ENCODE measurements around the gene SNUPN.
"Not testable (repeated sequence)": the region's sequence is repeated elsewhere in the genome, so short reads cannot be mapped to it uniquely, and the experiment has no call there.

SNUPN gene

DNA sequence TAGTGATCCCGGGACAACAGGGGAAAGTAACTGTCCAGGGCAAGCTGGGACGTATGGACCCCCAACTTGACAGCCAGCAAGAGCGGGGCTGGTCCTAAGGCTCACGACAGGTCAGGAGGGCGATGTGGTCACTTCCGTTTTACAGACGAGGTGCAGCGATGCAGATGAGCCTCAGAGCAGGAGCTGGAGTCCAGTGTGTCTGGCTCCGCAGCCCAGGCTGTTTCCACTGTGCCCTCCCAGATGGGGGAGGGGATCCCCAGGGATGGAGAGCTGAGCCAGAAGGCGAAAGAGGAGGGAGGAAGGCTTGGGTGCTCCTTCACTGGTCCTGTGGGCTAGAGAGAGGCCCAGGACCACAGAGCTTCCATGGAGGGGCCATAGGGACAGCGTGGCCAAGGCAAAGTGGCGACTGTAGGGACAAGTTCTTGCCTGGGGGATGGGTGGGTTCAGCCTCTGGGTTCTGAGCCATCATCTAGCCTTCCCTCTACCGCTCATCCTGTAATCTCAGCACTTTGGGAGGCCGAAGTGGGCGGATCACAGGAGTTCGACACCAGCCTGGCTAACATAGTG, 27.9 kb upstream of the SNUPN start:
- no peak for DNase-seq

DNA sequence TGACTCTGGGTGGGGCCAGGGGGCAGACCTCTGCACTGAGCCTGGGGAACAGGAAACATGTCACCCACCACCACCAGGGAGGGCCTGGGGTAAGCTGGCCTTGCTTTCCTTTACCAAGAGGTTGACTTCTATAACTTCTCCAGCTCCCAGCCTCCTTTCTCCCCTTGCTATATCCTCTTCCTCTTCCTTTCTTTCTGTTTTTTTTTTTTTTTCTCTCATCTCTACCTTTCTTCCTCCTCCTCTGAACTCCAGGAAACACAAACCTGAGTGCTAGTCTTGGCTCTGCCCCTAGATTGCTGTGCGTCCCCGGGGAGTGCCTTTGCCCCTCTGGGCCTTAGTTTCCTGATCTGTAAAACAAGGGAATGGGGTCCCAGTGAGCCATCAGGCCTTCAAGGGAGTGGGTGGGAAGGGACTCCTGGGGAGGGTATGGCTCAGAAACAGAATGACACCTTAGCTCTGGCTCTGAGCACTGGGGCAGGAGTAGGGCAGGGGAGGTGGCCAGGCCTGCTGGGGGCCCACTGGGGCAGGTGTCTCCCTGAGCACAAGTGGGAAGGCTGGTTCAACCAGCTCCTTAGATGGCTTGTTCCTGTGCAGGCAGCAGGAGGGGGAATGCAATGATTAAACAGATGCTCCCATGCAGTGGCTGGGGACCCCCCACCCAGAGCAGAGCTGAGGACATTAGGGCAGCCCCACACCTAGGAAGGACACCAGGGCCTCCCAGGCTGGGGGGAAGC, 26.5 kb upstream of the SNUPN start:
- no peak for DNase-seq

DNA sequence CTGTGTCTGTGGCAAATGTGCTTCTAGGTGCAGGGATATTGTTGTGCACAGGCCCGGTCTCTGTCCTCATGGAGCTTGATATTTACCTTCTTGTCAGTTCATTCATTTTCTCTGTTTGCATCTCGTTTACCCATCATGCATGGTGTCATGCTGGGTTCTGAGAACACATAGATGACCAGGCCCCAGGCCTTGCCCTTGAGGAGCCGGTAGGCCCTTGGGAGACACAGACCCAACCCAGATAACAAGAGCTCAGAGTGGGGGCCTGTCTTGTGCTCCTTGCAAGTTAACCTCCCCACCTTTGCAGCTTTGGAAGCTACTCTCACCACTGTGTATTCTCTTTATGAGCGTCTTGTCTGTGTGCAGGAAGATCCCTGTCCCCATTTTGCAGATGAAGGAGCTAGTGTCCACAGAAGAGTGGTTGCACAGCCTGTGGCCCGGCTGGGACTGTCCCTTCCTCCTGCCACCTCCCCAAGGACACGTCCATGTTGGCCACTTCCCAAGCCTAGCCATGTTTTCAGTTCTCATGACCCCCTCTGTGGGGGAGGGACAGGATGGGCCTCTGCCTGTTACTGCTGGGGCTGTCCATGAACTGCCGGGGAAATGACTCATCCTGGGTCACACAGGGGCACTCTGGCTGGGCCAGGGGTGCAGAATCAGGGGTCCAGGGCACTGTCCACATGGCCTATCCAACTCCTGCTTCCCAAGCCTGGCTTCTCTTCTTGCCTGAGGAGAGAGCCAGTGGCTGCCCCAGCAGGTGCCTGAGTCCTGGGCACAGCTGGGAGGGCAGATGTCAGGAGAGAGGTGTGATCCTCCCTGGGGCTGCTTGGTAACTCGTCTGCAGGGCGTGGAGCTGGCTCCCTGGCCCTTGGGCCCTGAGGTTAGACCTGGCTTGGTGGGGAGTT, 25.6 kb upstream of the SNUPN start:
- peak in 1 of 2 experiments; percentile 28 for DNase-seq

DNA sequence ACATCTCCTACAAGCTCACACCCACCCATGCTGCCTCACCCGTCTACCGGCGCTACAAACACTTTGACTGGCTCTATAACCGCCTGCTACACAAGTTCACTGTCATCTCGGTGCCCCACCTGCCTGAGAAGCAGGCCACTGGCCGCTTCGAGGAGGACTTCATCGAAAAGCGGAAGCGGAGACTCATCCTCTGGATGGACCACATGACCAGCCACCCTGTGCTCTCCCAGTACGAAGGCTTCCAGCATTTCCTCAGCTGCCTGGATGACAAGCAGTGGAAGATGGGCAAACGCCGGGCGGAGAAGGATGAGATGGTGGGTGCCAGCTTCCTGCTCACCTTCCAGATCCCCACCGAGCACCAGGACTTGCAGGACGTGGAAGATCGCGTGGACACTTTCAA, 24.3 kb upstream of the SNUPN start:
- no peak for DNase-seq

DNA sequence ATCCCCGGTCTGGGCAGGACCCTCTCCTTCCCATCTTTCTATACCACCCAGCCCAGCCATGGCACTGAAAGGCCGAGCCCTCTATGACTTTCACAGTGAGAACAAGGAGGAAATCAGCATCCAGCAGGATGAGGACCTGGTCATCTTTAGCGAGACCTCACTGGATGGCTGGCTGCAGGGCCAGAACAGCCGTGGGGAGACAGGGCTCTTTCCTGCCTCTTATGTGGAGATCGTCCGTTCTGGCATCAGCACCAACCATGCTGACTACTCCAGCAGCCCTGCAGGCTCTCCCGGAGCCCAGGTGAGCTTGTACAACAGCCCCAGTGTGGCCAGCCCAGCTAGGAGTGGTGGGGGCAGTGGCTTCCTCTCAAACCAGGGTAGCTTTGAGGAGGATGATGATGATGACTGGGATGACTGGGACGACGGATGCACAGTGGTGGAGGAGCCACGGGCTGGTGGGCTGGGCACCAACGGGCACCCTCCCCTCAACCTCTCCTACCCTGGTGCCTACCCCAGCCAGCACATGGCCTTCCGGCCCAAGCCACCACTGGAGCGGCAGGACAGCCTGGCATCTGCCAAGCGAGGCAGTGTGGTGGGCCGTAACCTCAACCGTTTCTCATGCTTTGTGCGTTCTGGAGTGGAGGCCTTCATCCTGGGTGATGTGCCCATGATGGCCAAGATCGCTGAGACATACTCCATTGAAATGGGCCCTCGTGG, 23.7 kb upstream of the SNUPN start:
- DNase-seq: no peak

DNA sequence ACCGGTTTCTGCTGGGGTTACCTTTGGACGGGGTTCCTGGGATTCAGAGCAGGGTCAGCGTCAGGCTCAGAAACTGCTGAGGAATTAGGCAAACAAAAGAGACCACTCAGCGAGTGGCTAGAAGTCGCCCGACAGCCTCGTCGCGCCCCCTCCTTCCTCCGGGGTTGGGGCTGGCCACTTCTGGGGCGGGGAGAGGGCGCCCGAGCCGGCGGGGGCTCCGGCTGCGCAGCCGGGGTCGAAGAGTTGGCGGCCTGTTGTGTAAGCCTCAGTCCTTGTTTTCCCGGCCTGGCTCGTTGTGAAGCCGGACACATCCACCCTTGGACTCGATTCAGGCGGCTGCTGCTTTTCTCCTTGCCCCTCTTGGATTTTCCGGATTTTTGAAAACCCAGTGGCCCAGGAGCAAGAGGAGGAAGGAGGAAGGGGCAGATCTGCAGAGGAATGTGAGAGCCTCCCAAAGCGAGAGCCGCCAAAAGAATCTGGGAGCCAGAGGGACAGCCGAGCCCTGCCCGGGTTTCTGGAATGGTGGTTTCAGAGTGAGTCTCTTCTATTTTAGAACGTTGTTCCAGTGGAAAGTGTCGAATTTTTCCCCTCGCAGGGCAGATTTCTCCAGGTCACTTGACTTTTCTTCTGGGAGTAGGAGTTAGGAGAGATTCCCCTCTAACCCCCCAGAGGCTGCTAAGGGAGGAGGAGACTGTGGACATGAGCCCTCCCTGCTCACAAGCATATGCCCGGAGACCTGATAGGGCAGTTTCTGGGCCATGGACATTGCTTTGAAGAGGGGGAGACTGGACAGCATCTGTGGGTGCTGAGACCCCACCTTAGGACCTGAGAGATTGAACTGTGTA, 22.9 kb upstream of the SNUPN start:
- no peak for DNase-seq

DNA sequence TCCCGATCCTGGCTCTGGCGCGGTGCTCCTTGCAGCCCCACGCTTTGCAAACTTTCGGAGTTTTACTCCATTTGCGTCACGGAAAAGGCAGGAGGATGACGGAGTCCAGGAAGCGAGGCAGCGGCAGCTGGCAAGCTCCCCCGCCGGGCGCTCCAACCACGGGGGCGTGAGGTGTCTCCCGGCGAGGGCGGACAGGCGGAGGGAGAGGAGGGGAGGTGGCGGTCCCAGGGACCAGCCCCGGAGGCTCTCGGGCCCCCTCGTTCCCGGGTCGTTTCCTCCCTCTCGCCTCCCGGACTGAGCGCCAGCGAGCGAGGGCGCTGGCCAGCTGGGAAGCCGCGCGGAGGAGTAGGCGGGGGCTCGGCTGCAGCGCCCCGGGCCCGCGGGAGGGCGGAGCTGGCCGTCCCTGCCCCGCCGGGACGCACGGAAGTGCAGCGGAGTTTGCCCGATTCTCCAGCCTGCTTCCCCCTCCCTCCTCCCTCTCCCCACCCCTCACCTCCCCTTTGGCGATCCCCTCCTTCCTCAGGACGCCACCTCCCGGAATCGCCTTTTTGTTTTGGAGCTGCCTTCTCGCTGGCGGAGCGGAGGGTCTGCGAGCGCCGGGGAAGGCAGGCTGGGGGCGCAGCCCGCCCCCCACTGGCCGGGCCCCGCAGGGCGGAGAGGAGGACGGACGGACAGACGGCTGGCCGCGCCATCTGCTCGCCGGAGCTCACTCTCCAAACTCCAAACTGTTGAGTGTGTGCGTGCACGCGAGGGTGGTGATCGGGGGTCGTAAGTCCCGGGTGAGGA, 22.0 kb upstream of the SNUPN start, which contains the start of gene SNX33:
Gene SNX33 (plus strand): TSS at position 543 of the 786 bp plus-strand sequence. CDS start 1,191 bp downstream, outside the sequence.
- DNase-seq: peak; percentile 67 to 74

DNA sequence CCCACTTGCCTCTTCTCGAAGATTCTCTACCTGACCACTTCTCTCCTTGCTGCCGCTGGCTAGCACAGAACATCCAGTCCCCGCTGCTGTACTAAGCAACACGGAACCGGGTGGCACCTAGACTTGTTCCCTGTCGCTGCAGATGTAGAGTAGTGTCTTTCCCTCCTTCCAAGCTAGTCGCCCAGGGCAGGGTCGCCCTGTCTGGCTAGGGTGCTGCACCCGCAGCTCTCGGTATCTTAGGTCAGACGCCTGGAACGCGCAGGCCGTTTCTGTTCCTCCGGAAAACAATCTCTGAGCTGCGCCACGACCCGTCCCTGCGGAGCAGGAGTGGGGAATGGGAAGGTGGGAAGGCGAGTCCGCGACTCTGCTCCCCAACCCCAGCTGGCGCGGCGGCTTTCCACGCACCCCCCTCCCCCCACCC, 21.4 kb upstream of the SNUPN start:
- DNase-seq: peak; percentile 40 to 42

DNA sequence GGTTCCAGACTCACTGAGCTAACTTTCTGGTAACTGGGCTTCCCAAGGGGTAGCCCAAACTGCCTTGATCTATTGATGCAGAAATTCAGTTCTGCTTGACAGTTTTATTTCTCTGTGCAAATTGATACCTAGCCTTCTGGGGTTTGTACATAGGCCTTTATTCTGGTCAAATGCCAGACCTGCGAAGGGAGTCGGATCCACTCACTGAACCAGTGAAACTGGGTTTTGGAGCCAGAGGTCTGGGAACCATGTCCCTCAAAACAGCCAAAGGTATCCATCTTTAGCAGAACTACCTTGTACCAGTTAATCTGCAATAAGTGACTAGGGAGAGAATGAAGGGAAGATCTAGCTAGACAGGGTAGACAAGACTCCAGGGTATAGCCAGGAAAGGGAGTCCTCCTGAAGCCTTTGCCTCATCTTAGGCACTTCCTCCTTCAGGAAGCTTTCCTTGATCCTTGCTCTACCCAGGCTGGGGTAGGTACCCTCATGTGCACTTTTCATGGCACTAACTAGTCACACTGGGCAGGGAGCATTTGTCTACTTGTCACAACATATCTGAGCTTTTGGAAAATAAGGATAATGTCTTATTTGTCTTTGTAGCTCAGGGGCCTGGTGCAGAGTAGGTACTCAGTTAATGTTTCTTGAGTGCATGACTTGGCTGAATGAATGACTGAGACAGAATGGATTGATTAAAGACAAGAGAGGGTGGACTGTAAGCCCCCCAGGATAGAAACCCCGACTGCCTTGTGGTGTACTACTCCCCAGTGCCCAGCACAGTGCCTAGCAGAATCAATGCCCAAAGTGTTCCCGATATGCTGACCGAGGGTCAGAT, 20.8 kb upstream of the SNUPN start:
- DNase-seq: no peak

DNA sequence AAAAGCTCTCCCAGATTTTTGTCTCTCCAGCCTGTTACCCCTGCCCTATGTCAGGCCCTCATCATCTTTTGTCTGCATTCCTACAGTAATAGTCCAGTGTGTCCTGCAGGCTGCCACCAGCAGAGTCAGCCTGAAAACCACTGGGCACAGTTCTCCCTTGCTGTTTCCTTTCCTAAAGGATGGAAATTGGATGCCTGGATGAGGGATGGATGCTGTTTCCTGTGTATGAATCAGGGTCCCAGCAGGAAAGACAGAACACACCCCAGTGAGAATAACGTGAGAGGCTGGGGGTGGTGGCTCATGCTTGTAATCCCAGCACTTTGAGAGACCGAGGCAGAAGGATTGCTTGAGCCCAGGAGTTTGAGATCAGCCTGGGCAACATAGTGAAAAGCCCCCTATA, 18.9 kb upstream of the SNUPN start:
- DNase-seq: no peak

DNA sequence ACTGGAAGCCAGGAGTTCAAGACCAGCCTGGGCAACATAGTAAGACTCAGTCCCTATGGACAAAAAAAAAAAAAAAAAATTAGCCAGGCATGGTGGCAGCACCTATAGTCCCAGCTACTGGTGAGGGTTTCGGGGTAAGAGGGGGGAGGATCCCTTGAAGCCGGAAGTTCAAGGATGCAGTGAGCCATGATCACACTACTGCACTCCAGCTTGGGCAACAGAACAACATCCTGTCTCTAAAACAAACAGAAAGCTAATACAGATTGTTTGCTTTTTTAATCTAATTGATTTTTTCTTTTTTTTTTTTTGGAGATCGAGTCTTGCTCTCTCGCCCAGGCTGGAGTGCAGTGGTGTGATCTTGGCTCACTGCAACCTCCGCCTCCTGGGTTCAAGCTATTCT, 16.1 kb upstream of the SNUPN start:
- DNase-seq: no peak

DNA sequence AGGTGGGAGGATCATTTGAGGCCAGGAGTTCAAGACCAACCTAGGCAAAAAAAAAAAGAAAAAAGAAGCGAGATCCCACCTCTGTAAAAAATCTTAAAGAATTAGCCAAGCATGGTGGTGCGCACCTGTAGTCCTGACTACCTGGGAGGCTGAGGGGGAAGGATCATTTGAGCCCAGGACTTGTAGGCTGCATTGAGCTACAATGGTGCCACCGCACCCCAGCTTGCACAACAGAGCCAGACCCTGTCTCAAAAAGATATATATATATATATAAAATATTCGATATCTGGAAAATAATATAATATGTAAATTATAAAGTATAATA, 15.6 kb upstream of the SNUPN start:
- no peak for DNase-seq

DNA sequence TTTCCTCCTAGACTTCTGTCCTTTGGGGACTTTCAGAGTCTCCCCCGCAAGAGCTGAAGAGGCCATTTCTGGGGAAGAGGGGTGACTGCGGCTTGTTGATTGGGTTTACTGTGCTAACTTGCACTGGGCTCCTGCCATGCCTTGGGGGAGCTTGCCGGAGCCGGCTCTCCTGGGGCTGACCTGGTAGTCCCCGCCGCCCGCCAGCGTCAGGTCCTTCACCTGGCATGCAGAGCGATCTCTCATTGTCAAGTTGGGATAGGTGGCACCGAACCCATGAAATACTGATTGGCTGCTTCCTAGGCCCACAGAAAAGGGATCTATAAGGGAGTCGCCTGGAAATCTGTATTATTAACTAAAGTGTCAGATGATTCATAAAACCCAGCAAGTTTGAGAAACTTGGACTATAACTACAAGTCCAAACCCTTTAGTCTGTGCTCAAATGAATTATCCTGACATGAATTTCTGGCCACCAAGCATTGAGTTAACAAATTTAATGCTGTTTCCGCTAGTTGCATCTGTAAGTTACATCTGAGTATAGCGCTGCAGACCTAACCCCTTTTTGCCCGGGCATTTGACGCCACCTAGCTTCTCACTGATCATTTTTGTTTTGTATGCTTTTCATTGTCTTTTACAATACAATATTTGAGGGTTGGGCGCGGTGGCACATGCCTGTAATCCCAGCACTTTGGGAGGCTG, 15.1 kb upstream of the SNUPN start:
- DNase-seq: peak; percentile 60 to 63

DNA sequence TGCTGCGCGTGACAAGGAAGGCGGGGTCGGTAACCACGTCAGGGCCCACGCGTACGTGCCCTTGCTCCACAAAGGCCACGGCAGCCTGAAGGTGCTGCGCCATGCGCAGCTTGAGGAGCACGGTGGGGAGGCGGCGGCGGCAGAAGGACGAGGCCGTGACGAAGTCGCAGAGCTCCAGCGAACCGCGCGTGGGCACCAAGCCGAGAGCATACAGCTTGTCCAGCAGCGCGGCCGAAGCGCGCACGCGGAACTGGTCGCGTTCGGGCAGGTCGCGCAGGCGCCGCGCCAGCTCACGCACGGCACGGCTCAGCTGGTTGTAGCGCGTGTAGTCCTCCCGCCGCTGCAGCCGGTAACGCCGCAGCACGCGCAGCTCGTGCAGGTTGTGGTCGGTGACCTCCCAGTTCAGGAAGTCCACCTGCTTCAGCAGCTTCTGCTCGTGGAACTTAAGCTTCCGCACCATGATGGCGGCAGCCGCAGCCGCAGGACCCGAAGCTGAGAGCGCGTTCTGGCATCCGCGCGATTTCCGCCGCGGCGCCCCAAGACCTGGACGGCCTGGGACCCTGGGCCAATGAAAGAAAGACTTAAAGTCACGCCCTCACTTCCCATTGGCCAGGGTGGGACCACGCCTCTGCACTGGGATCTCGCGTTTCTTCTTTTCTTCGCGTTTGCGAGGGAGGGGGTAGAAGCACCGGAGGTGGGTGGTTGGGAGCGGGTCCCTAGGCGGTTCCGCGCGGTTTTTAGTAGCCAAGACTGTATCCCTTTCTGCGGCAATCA, 14.4 kb upstream of the SNUPN start, which contains the start of gene IMP3:
Gene IMP3 (minus strand): TSS at position 516 of the 774 bp plus-strand sequence. CDS start 56 bp downstream, at position 460.
- peak; percentile 95 for DNase-seq

DNA sequence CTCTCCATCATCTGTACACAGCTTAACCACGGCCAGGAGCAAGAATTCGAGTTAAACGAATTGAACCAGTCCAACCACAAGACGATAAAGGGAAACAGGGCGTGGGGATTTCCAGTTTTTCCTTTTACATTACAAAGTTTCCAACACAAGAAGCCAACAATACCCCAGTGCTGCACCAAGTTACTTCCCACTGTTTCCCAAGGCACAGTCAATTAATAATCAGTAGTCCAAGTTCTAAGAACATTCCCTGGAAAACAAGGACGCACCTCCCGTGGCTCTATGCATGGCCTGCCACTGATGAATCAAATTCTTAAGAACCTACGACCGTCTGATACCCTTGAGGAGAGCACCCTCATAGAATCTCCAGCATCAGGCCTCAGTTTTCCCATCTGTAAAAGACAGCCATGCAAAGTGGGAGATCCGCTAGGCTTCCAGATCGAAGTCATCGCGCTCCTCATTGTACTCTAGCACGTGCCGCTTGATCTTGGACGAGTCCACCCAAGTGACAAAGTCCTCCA, 13.7 kb upstream of the SNUPN start:
- no peak for DNase-seq

DNA sequence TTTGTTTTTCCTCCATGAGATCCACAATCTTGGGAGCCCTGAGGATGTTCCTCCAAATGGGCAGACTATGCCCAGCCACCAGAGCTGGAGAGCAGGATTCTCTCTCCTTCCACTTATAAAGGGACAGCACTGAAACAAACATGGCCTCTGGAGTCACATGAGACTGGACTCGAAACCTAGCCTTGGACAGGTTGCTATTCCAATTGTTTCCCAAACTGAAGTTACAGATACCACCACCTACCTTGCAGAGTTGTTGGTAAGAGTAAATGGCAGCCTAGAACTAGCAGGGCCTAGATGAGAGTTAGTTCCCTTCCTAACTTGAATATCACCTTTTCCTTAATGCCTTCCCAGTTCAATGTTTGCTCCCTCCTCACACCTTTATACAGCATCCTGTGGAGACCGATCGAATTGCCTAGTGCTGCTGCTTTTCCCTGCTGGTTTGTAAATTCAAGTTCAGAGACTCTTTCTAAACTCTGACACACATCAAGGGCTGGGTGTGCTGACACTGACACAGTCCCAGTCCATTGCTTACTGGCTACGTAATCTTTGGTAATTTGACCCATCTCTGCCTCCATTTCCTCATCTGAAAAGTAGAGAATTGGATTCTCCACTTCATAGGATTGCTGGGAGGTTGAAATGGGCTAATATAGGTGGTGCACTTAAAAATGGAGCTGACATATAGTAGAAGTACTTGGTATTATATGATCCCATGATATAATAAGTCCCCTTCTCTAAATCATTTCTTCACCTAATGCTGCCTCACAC, 11.9 kb upstream of the SNUPN start:
- no peak for DNase-seq

DNA sequence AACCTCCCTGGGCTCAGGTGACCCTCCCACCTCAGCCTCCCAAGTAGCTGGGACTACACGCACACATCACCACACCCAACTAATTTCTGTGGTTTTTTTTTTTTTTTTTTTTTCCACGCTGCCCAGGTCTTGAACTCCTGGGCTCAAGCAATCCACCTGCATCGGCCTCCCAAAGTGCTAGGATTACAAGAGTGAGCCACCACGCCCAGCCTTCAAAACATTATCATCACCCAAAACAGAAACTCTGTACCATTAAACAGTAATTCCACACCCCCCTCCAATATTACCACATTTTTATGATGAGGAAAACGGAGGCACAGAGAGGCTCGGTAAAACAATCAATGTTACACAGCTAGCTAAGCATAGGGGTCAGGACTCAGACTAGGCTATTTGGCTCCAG, 10.5 kb upstream of the SNUPN start:
- DNase-seq: no peak

DNA sequence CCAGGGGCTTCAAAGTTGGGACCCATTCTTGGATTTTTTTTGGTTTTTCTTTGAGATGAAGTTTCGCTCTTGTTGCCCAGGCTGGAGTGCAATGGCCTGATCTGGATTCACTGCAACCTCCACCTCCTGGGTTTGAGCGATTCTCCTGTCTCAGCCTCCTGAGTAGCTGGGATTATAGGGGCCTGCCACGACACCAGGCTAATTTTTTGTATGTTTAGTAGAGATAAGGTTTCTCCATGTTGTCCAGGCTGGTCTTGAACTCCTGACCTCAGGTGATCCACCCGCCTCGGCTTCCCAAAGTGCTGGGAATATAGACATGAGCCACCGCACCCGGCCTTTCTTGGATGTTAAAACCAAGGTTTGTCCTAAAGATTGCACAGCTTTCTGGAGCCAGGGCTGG, 8.4 kb upstream of the SNUPN start:
- DNase-seq: not testable (repeated sequence)
